Upper lobe of right lung (tissue), 1 donor: Measurements from ENCODE around the gene PLEKHG3. TPM values are rescaled to one million over a fixed set of nuclear protein-coding genes. Genes with fewer than 3 reads are reported as not detected.

Experiments used
- ATAC-seq: fragments of 200-7000 bp; cut with Tn5 transposase; one replicate; pipeline ENCODE4 v1.9.1; 2020; ENCODE audit warnings: mild to moderate bottlenecking, moderate library complexity
- DNase-seq: peaks from one replicate; pipeline ENCODE4 v3.0.0-alpha.2; 2020
- H3K27ac ChIP-seq: fragments of 200-600 bp; one replicate; pipeline ENCODE4 v1.8.0; 2022
- H3K27me3 ChIP-seq: fragments of 200-600 bp; one replicate; pipeline ENCODE4 v1.8.0; 2022; ENCODE audit warnings: mild to moderate bottlenecking
- H3K36me3 ChIP-seq: fragments of 200-600 bp; one replicate; pipeline ENCODE4 v1.8.0; 2022
- H3K4me1 ChIP-seq: fragments of 200-600 bp; one replicate; pipeline ENCODE4 v1.8.0; 2022
- H3K4me3 ChIP-seq: fragments of 200-600 bp; one replicate; pipeline ENCODE4 v1.8.0; 2022; ENCODE audit warnings: mild to moderate bottlenecking
- H3K9me3 ChIP-seq: fragments of 200-600 bp; one replicate; pipeline ENCODE4 v1.8.0; 2022
- intact Hi-C: fragments of 100-400 bp; cut with DNase I; formaldehyde crosslinking; loops from one replicate; pipeline ENCODE4 v1.11.0; 2022
- total RNA-seq: library from RNA; stranded (reverse); fragmentation: NEBNext Ultra II Directional; extraction: Animal tissue kit (Norgen Biotek cat#: 25700); gene quantifications from one replicate; pipeline ENCODE4 v1.2.1, GENCODE V29; 2021
- TF ChIP-seq, protein P1 (sequence below): fragments of 200-600 bp; IDR thresholded peaks from one replicate; pipeline ENCODE4 v1.8.0; 2022; ENCODE audit warnings: antibody characterized with exemption
- donor health status: DM: no; HTN: yes; CAD: no; lungs with severe emphysema.

PLEKHG3 gene
- total RNA-seq, 1 donor from 2014 or later = 34.5 TPM

DNA sequence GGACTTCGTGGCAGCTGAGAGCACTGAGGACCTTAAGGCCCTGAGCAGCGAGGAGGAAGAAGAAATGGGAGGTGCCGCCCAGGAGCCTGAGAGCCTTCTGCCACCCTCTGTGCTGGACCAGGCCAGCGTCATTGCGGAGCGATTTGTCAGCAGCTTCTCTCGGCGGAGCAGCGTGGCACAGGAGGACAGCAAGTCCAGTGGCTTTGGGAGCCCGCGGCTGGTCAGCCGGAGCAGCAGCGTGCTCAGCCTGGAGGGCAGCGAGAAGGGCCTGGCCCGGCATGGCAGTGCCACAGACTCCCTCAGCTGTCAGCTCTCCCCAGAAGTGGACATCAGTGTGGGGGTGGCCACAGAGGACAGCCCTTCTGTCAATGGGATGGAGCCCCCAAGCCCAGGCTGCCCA lies 37.0 kb downstream of the PLEKHG3 start:
- no peak overlapping the region for H3K4me3 ChIP-seq
- ATAC-seq = no peak
- H3K27me3 ChIP-seq = no peaks in the 10 kb centered on the region
- intact Hi-C loops = no loop called here
- TF ChIP-seq, protein P1, sequence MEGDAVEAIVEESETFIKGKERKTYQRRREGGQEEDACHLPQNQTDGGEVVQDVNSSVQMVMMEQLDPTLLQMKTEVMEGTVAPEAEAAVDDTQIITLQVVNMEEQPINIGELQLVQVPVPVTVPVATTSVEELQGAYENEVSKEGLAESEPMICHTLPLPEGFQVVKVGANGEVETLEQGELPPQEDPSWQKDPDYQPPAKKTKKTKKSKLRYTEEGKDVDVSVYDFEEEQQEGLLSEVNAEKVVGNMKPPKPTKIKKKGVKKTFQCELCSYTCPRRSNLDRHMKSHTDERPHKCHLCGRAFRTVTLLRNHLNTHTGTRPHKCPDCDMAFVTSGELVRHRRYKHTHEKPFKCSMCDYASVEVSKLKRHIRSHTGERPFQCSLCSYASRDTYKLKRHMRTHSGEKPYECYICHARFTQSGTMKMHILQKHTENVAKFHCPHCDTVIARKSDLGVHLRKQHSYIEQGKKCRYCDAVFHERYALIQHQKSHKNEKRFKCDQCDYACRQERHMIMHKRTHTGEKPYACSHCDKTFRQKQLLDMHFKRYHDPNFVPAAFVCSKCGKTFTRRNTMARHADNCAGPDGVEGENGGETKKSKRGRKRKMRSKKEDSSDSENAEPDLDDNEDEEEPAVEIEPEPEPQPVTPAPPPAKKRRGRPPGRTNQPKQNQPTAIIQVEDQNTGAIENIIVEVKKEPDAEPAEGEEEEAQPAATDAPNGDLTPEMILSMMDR = no peak
- H3K36me3 ChIP-seq = peaks cover 51% of the 10 kb centered on the region
- peaks cover 3% of the 10 kb centered on the region for H3K4me1 ChIP-seq
- no peaks in the 10 kb centered on the region for H3K9me3 ChIP-seq
- no peak overlapping the region for H3K27ac ChIP-seq
- no peak for DNase-seq

DNA sequence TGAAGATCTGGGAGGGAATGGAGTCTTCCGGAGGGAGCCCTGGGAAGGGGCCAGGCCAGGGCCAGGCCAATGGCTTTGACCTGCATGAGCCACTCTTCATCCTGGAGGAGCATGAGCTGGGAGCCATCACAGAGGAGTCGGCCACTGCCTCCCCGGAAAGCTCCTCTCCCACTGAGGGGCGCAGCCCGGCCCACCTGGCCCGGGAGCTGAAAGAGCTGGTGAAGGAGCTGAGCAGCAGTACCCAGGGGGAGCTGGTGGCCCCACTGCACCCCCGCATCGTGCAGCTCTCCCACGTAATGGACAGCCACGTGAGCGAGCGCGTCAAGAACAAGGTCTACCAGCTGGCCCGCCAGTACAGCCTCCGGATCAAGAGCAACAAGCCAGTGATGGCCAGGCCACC lies 37.7 kb downstream of the PLEKHG3 start:
- peaks cover 51% of the 10 kb centered on the region for H3K36me3 ChIP-seq
- H3K9me3 ChIP-seq = no peaks in the 10 kb centered on the region
- ATAC-seq (no peak), DNase-seq (no peak)
- intact Hi-C loops = no loop called here
- TF ChIP-seq, protein P1 = no peak
- H3K27me3 ChIP-seq = no peaks in the 10 kb centered on the region
- H3K4me3 ChIP-seq = no peak overlapping the region
- peaks cover 11% of the 10 kb centered on the region for H3K4me1 ChIP-seq
- H3K27ac ChIP-seq = no peak overlapping the region

DNA sequence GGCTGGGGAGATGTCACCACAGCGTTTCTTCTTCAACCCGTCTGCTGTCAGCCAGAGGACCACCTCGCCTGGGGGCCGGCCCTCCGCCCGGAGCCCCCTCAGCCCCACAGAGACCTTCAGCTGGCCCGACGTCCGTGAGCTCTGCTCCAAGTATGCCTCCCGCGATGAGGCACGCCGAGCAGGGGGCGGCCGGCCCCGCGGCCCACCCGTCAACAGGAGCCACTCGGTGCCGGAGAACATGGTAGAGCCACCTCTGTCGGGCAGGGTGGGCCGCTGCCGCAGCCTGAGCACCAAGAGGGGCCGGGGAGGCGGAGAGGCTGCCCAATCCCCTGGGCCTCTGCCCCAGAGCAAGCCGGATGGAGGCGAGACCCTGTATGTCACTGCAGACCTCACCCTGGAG lies 38.8 kb downstream of the PLEKHG3 start:
- H3K27ac ChIP-seq = no peak overlapping the region
- DNase-seq (no peak), ATAC-seq (no peak)
- H3K4me1 ChIP-seq = peaks cover 12% of the 10 kb centered on the region
- H3K4me3 ChIP-seq = no peak overlapping the region
- H3K27me3 ChIP-seq = no peaks in the 10 kb centered on the region
- intact Hi-C loops = no loop called here
- TF ChIP-seq, protein P1 = no peak
- H3K9me3 ChIP-seq = no peaks in the 10 kb centered on the region
- peaks cover 51% of the 10 kb centered on the region for H3K36me3 ChIP-seq

DNA sequence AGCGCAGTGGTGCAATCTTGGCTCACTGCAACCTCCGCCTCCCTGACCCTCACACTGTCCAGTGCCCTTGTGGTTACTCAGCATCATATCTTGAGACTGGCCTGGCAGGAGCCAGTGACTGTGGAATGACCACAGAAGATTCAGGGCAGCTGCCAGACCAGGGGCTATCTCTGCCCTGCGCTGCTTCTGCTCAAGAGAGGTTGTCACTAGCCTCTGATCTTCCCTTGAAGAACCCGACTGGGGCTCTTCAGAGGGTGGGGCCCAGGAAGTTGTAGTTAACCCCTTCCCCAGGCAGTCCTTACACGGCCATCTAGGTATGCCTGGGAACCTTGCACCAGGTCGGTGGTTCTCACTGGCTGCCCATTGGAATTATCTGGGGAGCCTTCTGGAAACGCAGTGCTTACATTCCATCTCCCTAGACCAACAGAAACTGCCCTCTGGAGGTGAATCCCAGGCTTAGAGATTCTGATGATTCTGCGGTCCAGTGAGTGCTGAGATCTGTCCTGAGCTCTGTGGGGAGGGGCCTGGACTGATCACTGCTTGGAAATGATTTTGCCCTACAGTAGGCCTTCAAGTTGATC lies 41.4 kb downstream of the PLEKHG3 start:
- Histone ChIP-seq H3K27me3 (no peaks in the 10 kb centered on the region), H3K36me3 (peaks cover 29% of the 10 kb centered on the region), H3K27ac (no peak overlapping the region), H3K4me3 (no peak overlapping the region), H3K9me3 (no peaks in the 10 kb centered on the region), H3K4me1 (peaks cover 12% of the 10 kb centered on the region)
- intact Hi-C loops = no loop called here
- no peak for ATAC-seq
- TF ChIP-seq, protein P1 = no peak
- no peak for DNase-seq

DNA sequence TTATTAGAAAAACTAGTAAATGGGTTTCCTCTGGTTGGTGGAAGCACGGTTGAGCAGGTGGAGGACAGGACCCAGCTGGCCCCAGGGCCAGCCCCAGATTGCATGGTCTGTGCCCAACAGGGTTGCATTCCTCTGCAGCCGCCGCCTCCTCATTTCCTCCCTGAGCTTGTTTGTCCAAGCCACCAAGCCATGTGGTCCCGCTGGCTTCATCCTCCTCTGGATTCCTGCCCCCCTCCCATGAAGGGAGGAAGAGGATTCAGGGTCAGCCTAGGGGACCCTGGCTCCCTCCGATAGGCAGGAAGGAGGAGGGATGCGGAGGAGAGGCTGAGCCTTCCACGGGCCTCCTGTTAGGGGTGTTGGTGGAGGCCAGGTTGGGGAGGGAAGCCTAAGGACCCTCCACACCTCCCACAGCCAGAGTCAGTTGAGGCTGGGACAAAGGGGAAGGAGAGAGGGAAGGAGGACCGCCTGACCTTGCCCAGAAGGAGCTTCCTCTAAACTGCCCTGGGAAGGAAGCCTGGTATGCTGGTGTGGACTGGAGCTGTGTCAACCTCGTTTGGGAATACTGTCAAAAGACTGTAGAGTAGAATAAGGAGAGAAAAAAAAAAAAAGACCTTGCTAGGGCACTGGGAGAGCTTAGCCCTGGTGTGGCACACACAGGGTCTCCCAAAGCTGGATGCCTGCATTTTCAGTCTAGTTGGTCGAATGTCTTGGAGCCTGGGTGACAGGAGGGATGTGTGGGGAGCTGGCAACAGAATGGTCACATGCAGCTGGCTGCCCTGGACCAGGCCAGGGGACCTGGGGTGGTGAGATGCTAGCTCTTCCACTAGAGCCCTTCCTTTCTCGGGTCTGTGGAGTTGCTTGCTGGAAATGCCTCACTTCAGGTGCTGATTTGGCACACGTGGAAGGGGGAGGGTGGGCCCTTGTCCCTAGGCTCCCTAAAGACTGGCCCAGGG lies 42.4 kb downstream of the PLEKHG3 start:
- DNase-seq = no peak
- TF ChIP-seq, protein P1 = no peak
- peak; percentile 37 for ATAC-seq
- Histone ChIP-seq H3K27me3 (no peaks in the 10 kb centered on the region), H3K4me1 (peaks cover 12% of the 10 kb centered on the region), H3K36me3 (peaks cover 20% of the 10 kb centered on the region), H3K9me3 (no peaks in the 10 kb centered on the region), H3K4me3 (no peak overlapping the region), H3K27ac (no peak overlapping the region)
- intact Hi-C loops = no loop called here
